Camera-type eye (tissue), 1 donor: Measurements from ENCODE around the gene FGFRL1. TPM values are rescaled to one million over a fixed set of nuclear protein-coding genes. Genes with fewer than 3 reads are reported as not detected.

Experiments
- total RNA-seq: library from RNA; depleted of rRNA; stranded (reverse); fragments of >200 nt; gene quantifications from one replicate; pipeline ENCODE4 v1.2.3, GENCODE V29; 2014

The FGFRL1 gene, protein sequence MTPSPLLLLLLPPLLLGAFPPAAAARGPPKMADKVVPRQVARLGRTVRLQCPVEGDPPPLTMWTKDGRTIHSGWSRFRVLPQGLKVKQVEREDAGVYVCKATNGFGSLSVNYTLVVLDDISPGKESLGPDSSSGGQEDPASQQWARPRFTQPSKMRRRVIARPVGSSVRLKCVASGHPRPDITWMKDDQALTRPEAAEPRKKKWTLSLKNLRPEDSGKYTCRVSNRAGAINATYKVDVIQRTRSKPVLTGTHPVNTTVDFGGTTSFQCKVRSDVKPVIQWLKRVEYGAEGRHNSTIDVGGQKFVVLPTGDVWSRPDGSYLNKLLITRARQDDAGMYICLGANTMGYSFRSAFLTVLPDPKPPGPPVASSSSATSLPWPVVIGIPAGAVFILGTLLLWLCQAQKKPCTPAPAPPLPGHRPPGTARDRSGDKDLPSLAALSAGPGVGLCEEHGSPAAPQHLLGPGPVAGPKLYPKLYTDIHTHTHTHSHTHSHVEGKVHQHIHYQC
- 31.2 TPM for total RNA-seq

DNA sequence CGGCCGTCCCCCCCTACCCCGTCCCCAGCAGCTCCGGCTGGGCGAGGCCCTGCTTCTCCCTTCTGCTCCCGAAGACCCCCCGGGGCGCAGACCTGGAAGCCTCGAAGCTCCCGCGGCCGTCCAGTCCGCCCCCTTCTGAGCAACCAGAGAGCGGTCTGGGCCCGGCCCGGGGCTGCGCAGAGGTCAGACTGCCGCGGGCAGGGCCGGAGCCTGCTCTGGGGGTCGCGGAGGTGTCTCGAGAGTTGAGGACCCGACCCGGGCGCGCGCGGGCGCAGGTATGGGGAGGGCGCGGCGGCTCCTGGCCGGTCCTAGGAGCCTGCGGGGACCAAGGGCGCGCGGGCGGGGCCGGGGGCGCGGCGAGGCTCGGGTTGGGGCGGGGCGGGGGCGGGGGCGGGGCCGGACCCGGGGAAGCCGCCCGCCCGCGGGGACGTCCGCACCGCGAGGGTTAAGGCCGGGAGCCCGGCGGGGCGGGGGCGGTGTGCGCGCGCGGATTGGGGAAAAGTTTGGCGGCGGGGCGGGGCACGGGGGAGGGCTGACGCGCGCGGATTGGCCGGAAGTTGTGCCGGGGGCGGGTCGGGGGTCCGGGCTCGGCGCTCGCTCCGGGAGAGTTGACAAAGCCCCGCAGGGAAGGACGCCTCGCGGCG, at the start of gene FGFRL1:
Gene FGFRL1, plus strand, starts transcription at position 605 of the 644 bp plus-strand sequence. CDS start 860 bp downstream, outside the sequence.

DNA sequence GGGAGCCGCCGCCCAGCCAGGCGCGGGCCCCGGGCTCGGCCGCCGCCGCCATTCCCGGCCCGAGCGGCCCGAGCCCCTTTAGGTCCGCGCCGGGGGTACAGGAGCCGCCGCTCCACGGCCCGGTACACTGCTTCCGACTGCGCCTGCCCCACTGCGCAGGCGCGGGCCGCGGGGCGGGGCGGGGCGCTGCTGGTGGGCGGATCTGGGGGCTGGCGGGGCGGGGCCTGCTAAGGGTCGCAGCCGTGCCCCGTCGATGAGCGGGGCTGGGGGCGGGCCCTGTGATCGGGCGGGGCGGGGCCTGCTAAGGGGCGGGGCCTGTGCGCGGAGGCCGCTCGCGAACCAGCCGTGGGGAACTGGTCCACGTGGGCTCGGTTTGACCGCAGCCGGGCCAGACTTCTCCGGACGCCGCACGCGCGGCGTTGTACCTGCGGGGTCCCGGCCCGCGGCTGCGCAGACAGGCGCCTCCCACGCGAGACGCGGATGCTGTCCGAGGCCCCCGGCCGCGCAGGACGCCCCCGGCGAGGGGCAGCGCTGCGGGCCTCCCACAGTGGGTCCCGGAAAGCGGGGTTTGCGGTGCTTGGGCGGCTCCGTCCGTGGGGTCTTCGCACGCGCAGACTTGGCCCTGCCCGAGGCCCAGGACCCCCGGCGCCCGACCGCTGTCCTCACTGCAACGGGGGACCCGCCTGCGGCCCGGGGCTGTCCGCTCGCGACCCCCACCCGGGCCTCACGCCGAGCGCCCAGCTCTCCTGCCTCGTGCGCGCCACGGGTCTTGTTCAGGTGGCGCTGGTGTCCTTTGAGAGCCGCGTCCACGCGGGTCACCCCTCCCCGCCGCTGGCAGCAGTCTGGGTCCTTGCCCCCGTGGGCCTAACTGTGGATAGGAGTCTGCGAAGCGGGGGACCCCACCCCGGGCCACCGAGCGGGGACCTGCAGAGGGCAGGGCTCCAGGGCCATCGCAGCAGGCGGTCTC, 37.7 kb upstream of the FGFRL1 start, which contains the start of gene DGKQ:
Gene DGKQ, minus strand, starts transcription at position 139 of the 967 bp plus-strand sequence. Its CDS starts 87 bp downstream, at position 52.

GRCh38 chr4:986879-987623, 24.4 kb upstream of the FGFRL1 start, which contains the start of gene IDUA:
Gene IDUA (plus strand): TSS chr4:987044. CDS start chr4:987085, 41 bp downstream.

GRCh38 chr4:993111-994029, 18.1 kb upstream of the FGFRL1 start, which contains the start of gene SLC26A1:
Gene SLC26A1 (minus strand): TSS chr4:993404. CDS start chr4:991703, 1,701 bp downstream.

Other genes with a start within 250 kb of the FGFRL1 start
- 9.2 TPM for gene CPLX1, start 185.5 kb upstream of the FGFRL1 start, total RNA-seq
- gene GAK, start 79.3 kb upstream of the FGFRL1 start, total RNA-seq, result 83.1 TPM
- gene TMEM175, start 79.2 kb upstream of the FGFRL1 start, total RNA-seq, result 22.4 TPM
- gene DGKQ, start 38.1 kb upstream of the FGFRL1 start, total RNA-seq, result 8.8 TPM
- 18.9 TPM for gene IDUA, start 24.6 kb upstream of the FGFRL1 start, total RNA-seq
- gene SLC26A1, start 18.2 kb upstream of the FGFRL1 start, total RNA-seq, result 0.49 TPM
- 1.6 TPM for gene RNF212, start 101.9 kb downstream of the FGFRL1 start, total RNA-seq
- gene SPON2, start 161.0 kb downstream of the FGFRL1 start, total RNA-seq, result 69.1 TPM
- gene CTBP1, start 237.5 kb downstream of the FGFRL1 start, total RNA-seq, result 200 TPM